Activated gamma-delta T cell treated with anti-CD3 and anti-CD28 coated beads, Interleukin-2, amount 50 U/mL, for 16 hours (primary cell): ENCODE results near the gene FTL.

Experiments used
- DNase-seq: peaks from one replicate; pipeline ENCODE4 v3.0.0-alpha.2; 2020; ENCODE audit warnings: low read depth

Gene FTL

DNA sequence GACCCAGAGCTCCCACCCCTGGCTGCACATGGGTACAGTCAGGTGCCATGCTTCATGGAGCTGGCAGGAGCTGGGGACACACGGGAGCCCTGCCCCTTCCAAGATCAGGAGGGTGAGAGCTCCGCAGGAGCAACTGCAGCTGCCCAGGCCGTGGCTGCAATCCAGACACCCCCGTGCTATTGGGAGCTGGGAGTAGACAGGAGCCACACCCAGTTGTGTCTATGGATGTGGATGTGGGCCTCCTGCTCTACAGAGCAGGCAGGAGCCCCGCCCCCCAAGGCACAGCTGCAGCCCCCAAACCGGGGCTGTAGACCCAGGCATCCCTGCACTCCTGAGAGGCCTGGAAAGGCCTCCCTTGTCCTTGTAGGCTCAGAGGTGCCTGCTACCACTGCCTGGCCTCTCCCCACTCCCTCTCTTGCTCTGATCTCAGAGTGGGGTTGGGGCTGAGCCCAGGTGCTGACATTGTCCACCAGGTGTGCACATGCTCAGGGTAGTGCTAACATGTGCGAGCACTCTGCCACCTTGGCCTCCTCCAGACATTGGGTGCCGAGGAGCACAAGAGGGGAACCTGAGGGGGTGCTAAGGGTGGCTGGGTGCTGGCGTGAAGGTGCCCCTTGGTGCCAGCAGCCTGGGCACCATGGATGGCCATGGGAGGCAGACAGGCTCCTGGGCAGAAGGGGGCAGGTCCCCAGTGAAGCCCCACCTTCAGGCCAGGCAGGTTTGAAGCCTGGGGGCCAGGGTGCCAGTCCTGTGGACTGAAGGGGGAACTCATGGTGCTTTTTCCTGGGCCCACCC is 18.4 kb upstream of the FTL start:
- DNase-seq = no peak

GRCh38 chr19:48947258-48947542 is 17.9 kb upstream of the FTL start:
- no peak for DNase-seq

- DNase-seq = no peak
Observed at GRCh38 chr19:48950159-48950558, 14.9 kb upstream of the FTL start.

DNA sequence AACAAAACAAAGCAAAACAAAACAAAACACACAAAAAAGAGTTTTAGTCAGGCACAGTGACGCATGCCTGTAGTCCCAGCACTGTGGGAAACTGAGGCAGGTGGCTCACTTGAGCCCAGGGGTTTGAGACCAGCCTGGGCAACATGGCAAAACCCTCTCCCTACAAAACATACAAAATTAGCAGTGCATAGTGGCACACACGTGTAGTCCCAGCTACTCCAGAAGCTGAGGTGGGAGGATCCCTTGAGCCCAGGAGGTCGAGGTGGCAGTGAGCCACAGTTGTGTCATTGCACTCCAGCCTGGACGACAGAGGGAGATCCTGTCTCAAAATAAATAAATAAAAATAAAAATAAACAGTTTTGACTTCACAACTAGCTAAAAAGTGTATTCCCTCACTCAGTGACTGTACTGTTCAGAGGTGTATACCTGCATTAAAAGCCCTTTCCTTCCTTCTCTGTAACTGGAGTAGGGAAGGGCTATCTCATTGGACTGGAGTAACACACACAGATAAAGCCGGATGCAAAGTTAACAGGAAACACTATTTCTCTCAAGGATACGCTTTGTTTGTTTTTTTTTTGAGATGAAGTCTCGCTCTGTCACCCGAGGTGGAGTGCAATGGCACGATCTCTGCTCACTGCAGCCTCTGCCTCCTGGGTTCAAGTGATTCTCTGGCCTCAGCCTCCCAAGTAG is 14.1 kb upstream of the FTL start:
- DNase-seq = no peak

DNA sequence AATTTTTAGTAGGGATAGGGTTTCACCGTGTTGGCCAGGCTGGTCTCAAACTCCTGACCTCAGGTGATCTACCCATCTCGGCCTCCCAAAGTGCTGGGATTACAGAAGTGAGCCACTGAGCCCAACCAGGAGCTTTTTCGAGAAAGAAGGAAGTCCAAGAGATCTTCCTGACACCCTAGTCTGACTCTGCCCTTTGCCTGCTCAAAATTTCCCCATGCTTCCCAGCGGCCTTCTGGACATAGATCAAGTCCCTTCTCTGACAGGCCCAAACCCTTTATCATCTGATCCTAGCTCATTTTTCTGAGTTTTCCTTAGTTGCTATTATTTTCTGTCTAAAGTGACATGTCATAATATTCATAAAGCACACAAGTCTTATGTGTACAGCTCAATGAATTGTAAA is 12.0 kb upstream of the FTL start:
- DNase-seq = no peak

GRCh38 chr19:48953990-48954594 is 11.0 kb upstream of the FTL start:
- DNase-seq = no peak

DNA sequence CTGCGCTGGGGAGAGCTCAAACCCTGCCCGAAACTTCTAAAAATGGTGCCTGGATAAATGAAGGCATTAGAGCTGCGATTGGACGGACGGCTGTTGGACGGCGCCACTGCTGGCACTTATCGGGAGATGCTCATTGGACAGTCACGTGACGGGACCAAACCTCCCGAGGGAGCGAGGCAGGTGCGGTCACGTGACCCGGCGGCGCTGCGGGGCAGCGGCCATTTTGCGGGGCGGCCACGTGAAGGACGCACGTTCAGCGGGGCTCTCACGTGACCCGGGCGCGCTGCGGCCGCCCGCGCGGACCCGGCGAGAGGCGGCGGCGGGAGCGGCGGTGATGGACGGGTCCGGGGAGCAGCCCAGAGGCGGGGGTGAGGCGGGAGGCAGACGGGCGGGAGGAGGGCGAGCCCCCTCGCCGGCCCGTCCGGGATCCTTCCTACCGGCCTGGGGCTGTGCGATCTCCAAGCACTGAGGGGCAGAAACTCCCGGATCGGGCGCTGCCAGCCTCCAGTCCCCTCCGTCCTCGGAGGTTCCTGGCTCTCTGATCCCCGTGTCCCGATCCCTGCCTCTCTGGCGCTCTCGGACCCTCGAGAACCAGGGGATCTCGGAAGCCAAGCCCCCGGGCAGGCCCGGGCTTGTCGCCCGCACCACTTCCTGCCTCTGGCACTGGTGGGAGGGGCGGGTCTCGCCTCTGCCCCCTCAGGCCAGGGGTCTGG is 10.4 kb upstream of the FTL start, which contains the start of gene BAX:
BAX (plus strand) TSS at position 281 of the 713 bp plus-strand sequence; CDS start at position 335, 54 bp downstream.
- DNase-seq = peak; percentile 76

DNA sequence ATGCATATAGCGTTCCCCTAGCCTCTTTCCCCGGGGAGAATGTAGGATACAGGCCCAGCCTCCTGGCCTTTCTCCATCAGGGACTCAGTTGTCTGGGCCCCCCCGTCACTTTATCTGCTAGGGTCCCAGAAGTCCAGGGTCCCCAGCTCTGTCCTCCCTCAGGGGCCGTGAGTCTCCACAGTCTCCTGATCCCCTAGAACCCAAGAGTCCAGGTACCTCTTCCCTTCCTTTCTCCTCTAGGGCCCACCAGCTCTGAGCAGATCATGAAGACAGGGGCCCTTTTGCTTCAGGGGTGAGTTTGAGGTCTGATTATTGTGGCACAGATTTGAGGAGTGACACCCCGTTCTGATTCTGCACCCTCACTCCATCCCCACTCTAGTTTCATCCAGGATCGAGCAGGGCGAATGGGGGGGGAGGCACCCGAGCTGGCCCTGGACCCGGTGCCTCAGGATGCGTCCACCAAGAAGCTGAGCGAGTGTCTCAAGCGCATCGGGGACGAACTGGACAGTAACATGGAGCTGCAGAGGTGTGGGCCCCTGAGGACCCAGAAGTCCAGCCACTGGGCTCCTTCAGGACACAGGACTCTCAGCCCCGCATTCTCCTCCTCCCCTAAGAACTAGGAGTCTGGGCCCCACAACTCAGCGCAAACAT is 9.7 kb upstream of the FTL start:
- no peak for DNase-seq

GRCh38 chr19:48958006-48958405 is 7.1 kb upstream of the FTL start:
- DNase-seq = no peak

- DNase-seq = no peak
Observed at GRCh38 chr19:48959341-48960239, 5.5 kb upstream of the FTL start.

DNA sequence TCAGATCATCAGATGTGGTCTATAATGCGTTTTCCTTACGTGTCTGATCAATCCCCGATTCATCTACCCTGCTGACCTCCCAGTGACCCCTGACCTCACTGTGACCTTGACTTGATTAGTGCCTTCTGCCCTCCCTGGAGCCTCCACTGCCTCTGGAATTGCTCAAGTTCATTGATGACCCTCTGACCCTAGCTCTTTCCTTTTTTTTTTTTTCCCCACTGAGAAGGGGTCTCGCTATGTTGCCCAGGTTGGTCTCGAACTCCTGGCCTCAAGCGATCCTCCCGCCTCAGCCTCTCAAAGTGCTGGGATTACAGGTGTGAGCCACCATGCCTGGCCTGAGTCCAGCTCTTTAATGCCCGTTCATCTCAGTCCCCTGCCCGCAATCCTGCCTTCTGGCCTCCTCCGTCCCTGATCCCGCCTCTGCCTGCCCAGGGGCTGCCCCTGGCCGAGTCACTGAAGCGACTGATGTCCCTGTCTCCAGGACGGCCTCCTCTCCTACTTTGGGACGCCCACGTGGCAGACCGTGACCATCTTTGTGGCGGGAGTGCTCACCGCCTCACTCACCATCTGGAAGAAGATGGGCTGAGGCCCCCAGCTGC is 4.0 kb upstream of the FTL start:
- no peak for DNase-seq

DNA sequence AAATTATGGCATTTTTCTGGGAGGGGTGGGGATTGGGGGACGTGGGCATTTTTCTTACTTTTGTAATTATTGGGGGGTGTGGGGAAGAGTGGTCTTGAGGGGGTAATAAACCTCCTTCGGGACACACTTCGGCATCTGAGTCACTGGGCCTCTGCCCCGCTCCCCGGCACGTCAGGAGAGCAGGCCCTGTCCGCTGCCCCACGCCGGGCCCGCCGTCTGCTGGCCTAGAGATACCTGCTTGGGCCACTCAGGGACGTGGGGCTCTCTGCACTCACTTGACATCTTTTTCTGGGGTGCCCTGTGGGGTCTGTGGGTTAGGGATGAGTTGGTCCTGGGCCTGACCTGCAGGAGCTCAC is 3.5 kb upstream of the FTL start:
- no peak for DNase-seq

GRCh38 chr19:48962029-48962848 is 2.9 kb upstream of the FTL start:
- DNase-seq = no peak

DNA sequence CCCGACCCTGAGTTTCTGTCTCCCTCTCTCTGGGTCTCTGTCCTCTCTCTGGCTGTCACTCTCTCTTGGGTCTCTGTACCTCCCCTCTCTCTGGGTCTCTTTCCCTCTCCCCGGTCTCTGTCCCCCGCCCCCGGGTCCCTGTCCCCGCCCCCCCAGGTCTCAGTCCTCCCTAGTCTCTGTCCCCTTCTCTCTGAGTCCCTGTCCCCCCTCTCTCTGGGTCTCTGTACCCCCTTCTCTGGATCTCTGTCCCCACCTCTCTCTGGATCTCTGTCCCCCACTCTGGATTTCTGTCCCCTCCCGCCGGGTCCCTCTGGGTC is 2.3 kb upstream of the FTL start:
- no peak for DNase-seq

GRCh38 chr19:48963371-48964204 is 1.5 kb upstream of the FTL start:
- peak; percentile 58 for DNase-seq

DNA sequence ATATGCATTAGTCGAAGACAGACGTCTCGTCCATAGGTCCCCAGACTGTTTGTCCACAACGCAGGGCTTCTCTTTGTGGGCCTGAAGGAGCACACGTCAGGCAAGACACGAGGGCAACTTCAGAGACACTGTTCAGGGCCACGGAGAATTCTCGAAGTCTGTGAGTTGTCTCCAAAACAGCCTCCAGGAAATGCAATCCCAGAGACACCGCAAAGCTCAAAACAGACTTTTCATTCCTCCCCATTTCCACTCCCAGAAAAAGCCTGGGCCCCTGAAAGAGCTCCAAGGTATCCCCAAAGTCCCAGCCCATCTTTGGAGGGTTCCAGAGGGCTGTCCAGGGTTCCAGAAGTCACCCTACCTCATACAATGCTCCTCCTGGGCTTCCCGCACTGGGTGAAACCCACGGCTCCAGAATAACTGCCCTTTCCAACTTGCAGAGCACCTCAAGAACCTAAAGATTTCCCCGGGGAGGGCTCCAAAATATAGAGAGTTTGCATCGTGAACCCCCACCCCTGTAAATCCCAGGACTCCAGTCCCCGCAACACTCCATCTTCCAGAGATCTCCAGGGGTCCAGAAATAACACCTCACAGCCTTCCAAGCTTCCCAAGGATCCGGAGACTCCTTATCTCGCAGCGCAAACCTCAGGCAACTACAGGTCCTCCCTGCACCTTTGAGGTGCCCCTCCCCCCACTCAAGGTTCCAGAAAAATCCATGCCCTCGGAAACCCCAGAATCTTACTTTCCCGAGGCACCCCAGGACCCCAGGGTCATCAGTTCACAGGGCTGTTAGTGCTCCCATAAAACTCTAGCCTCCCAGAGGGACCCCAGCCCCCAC is 687 bp upstream of the FTL start:
- DNase-seq = no peak

GRCh38 chr19:48965806-48966540 is 864 bp downstream of the FTL start:
- DNase-seq = peak; percentile 83
